HG02938 (cell line): ENCODE measurements around the gene NELL1.
"Not testable (repeated sequence)": the region's sequence is repeated elsewhere in the genome, so short reads cannot be mapped to it uniquely, and the experiment has no call there.

Experiments used
- ATAC-seq: cut with Tn5 transposase; IDR thresholded peaks from one replicate; pipeline ENCODE4 v1.9.1; 2021; ENCODE audit warnings: mild to moderate bottlenecking, moderate library complexity; ENCODE audit not compliant: unreplicated experiment

NELL1 gene

GRCh38 chr11:21174781-21175180, 505.4 kb downstream of the NELL1 start:
- ATAC-seq: no peak

GRCh38 chr11:21177379-21177778, 508.0 kb downstream of the NELL1 start:
- ATAC-seq: no peak

- no peak for ATAC-seq
Observed at GRCh38 chr11:21179770-21180169, 510.4 kb downstream of the NELL1 start.

GRCh38 chr11:21180182-21180581, 510.8 kb downstream of the NELL1 start:
- ATAC-seq: no peak

GRCh38 chr11:21185959-21186358, 516.6 kb downstream of the NELL1 start:
- no peak for ATAC-seq

GRCh38 chr11:21190181-21190580, 520.8 kb downstream of the NELL1 start:
- ATAC-seq: no peak

- ATAC-seq: no peak
Observed at GRCh38 chr11:21195995-21196394, 526.6 kb downstream of the NELL1 start.

GRCh38 chr11:21198498-21198897, 529.1 kb downstream of the NELL1 start:
- no peak for ATAC-seq

GRCh38 chr11:21205205-21205604, 535.8 kb downstream of the NELL1 start:
- no peak for ATAC-seq

- no peak for ATAC-seq
Observed at GRCh38 chr11:21225860-21226259, 556.5 kb downstream of the NELL1 start.

- ATAC-seq: no peak
Observed at GRCh38 chr11:21229224-21229623, 559.8 kb downstream of the NELL1 start.

- ATAC-seq: no peak
Observed at GRCh38 chr11:21250196-21250595, 580.8 kb downstream of the NELL1 start.

GRCh38 chr11:21254055-21254454, 584.7 kb downstream of the NELL1 start:
- no peak for ATAC-seq

GRCh38 chr11:21254790-21255189, 585.4 kb downstream of the NELL1 start:
- ATAC-seq: no peak

- ATAC-seq: no peak
Observed at GRCh38 chr11:21257461-21257860, 588.1 kb downstream of the NELL1 start.

- no peak for ATAC-seq
Observed at GRCh38 chr11:21258414-21258813, 589.0 kb downstream of the NELL1 start.

- ATAC-seq: no peak
Observed at GRCh38 chr11:21260101-21260500, 590.7 kb downstream of the NELL1 start.

GRCh38 chr11:21262992-21263391, 593.6 kb downstream of the NELL1 start:
- no peak for ATAC-seq

- ATAC-seq: no peak
Observed at GRCh38 chr11:21264125-21264524, 594.7 kb downstream of the NELL1 start.

GRCh38 chr11:21268036-21268435, 598.6 kb downstream of the NELL1 start:
- ATAC-seq: no peak

- ATAC-seq: not testable (repeated sequence)
Observed at GRCh38 chr11:21272139-21272538, 602.8 kb downstream of the NELL1 start.

GRCh38 chr11:21278840-21279239, 609.5 kb downstream of the NELL1 start:
- no peak for ATAC-seq

GRCh38 chr11:21285104-21285503, 615.7 kb downstream of the NELL1 start:
- ATAC-seq: no peak

GRCh38 chr11:21289686-21290085, 620.3 kb downstream of the NELL1 start:
- ATAC-seq: no peak
